Right ventricle myocardium inferior (tissue), 1 donor: ENCODE measurements around the gene TM4SF4. TPM values are rescaled to one million over a fixed set of nuclear protein-coding genes. Genes with fewer than 3 reads are reported as not detected.
A peak's percentile ranks its signal among the peaks of the same experiment; 100 is the strongest.

Experiments
- ATAC-seq: fragments of 200-7000 bp; cut with Tn5 transposase; one replicate; pipeline ENCODE4 v1.9.1; 2020; ENCODE audit warnings: mild to moderate bottlenecking, moderate library complexity
- DNase-seq: peaks from one replicate; pipeline ENCODE4 v3.0.0; 2021; ENCODE audit errors: missing footprints
- intact Hi-C: fragments of 100-400 bp; cut with DNase I; formaldehyde crosslinking; loops from one replicate; pipeline ENCODE4 v1.11.0; 2022
- total RNA-seq: library from RNA; stranded (reverse); fragmentation: NEBNext Ultra II Directional; extraction: Animal tissue kit (Norgen Biotek cat#: 25700); gene quantifications from one replicate; pipeline ENCODE4 v1.2.1, GENCODE V29; 2021
- donor health status: DM: no; HTN: yes; CAD: no; lungs with severe emphysema.

TM4SF4 gene
- total RNA-seq, 1 donor from 2014 or later = not detected

- ATAC-seq (no peak), DNase-seq (no peak)
- intact Hi-C loops = no loop called here
Observed at GRCh38 chr3:149475451-149476060, 1.1 kb downstream of the TM4SF4 start.

- no peak for DNase-seq
- intact Hi-C loops = no loop called here
Observed at GRCh38 chr3:149476225-149476624, 1.7 kb downstream of the TM4SF4 start.

GRCh38 chr3:149479621-149480325 lies 5.3 kb downstream of the TM4SF4 start:
- intact Hi-C loops = loop anchor here (1.0 to 10.0 kb wide), 3 partner anchors 86 to 355 kb away; partner anchors contain the start of gene HPS3
- DNase-seq = no peak
- ATAC-seq = peak; percentile 24

More at GRCh38 chr3:149476225-149476624, 1.7 kb downstream of the TM4SF4 start:
- no peak for ATAC-seq

- intact Hi-C loops = loop anchor here (1.0 to 10.0 kb wide), 3 partner anchors 87 to 356 kb away; partner anchors contain the start of gene HPS3
- ATAC-seq = peak; percentile 95
- peak; percentile 85 for DNase-seq
Observed at GRCh38 chr3:149480326-149481017, 6.0 kb downstream of the TM4SF4 start.

- intact Hi-C loops = loop anchor here (10.0 kb wide), 1 partner anchor 356 kb away; the partner anchor contains the start of gene HPS3
- DNase-seq (no peak), ATAC-seq (no peak)
Observed at GRCh38 chr3:149481056-149481455, 6.6 kb downstream of the TM4SF4 start.

GRCh38 chr3:149481491-149481890 lies 7.0 kb downstream of the TM4SF4 start:
- ATAC-seq (no peak), DNase-seq (no peak)
- intact Hi-C loops = loop anchor here (10.0 kb wide), 1 partner anchor 357 kb away; the partner anchor contains the start of gene HPS3

GRCh38 chr3:149486726-149487125 lies 12.2 kb downstream of the TM4SF4 start:
- intact Hi-C loops = loop anchor here (10.0 kb wide), 1 partner anchor 362 kb away; the partner anchor contains the start of gene HPS3
- ATAC-seq (no peak), DNase-seq (no peak)

- intact Hi-C loops = loop anchor here (10.0 kb wide), 1 partner anchor 363 kb away; the partner anchor contains the start of gene HPS3
- ATAC-seq (no peak), DNase-seq (no peak)
Observed at GRCh38 chr3:149487598-149488197, 13.2 kb downstream of the TM4SF4 start.

- DNase-seq (no peak), ATAC-seq (no peak)
- intact Hi-C loops = loop anchor here (10.0 kb wide), 1 partner anchor 364 kb away; the partner anchor contains the start of gene HPS3
Observed at GRCh38 chr3:149489060-149489690, 14.7 kb downstream of the TM4SF4 start.

GRCh38 chr3:149490260-149490971 lies 15.9 kb downstream of the TM4SF4 start:
- DNase-seq (no peak), ATAC-seq (no peak)
- intact Hi-C loops = loop anchor here (5.0 kb wide), 1 partner anchor 282 kb away; no protein-coding TSS in a partner anchor

GRCh38 chr3:149493315-149494021 lies 19.0 kb downstream of the TM4SF4 start:
- DNase-seq (no peak), ATAC-seq (no peak)
- intact Hi-C loops = loop anchor here (5.0 kb wide), 1 partner anchor 279 kb away; no protein-coding TSS in a partner anchor

- ATAC-seq (peak; percentile 62), DNase-seq (no peak)
- intact Hi-C loops = loop anchor here (5.0 kb wide), 1 partner anchor 278 kb away; no protein-coding TSS in a partner anchor
Observed at GRCh38 chr3:149494022-149494758, 19.7 kb downstream of the TM4SF4 start.

GRCh38 chr3:149494759-149495580 lies 20.5 kb downstream of the TM4SF4 start:
- ATAC-seq = no peak
- no peak for DNase-seq
- intact Hi-C loops = loop anchor here (5.0 kb wide), 1 partner anchor 277 kb away; no protein-coding TSS in a partner anchor

- intact Hi-C loops = no loop called here
- no peak for ATAC-seq
Observed at GRCh38 chr3:149495581-149496125, 21.2 kb downstream of the TM4SF4 start.

GRCh38 chr3:149496891-149497290 lies 22.4 kb downstream of the TM4SF4 start:
- no peak for ATAC-seq
- intact Hi-C loops = no loop called here
- DNase-seq = no peak

More at GRCh38 chr3:149495581-149496125, 21.2 kb downstream of the TM4SF4 start:
- DNase-seq = no peak
